ENCODE measurements around the gene PARP8.
A peak's percentile ranks its signal among the peaks of the same experiment; 100 is the strongest.

Gene PARP8

GRCh38 chr5:50725800-50726474 lies 59.5 kb downstream of the PARP8 start:
- no peaks in the 10 kb centered on the region for H3K9me2 ChIP-seq (ENCODE audit: low read depth, low read length)
- TF ChIP-seq EZH2 (IDR thresholded peaks at IDR 0.05; ENCODE audit: borderline replicate concordance, low read length) (no peak), CTCF (IDR thresholded peaks at IDR 0.05; ENCODE audit: low read length) (no peak)
- no peaks in the 10 kb centered on the region for H3K27me3 ChIP-seq (ENCODE audit: insufficient read depth, low read length)
- peaks cover 14% of the 10 kb centered on the region for H3K4me1 ChIP-seq (ENCODE audit: insufficient read depth, low read length, severe bottlenecking)
- H3K4me2 ChIP-seq (ENCODE audit: low read length): no peak overlapping the region
- H2AFZ ChIP-seq (ENCODE audit: low read length): no peak overlapping the region
- no peaks in the 10 kb centered on the region for H3F3A ChIP-seq (ENCODE audit: insufficient read depth, low read length)
- H3K27ac ChIP-seq (ENCODE audit: low read depth, low read length, poor library complexity, severe bottlenecking): no peak overlapping the region
- H3K4me3 ChIP-seq (ENCODE audit: low read depth, low read length, poor library complexity, severe bottlenecking): no peak overlapping the region
- no peaks in the 10 kb centered on the region for H4K20me1 ChIP-seq (ENCODE audit: insufficient read depth, low read length)
- H3K36me3 ChIP-seq (ENCODE audit: insufficient read depth, low read length): 0 out of 2 replicates have a peak, but pooled peaks cover 6% of the 10 kb centered on the region
- no peak overlapping the region for H3K9ac ChIP-seq (ENCODE audit: low read length)
- peaks cover 96% of the 10 kb centered on the region for H3K79me2 ChIP-seq (ENCODE audit: insufficient read depth, low read length)
- H3K9me3 ChIP-seq (ENCODE audit: low read length): 0 out of 2 replicates have a peak, but pooled peaks cover 3% of the 10 kb centered on the region

GRCh38 chr5:50726475-50727148 lies 60.2 kb downstream of the PARP8 start:
- H3K4me2 ChIP-seq (ENCODE audit: low read length): peak overlapping the region; percentile 8; the same call in 1 of the 2 replicates
- H3K79me2 ChIP-seq (ENCODE audit: insufficient read depth, low read length): peaks cover 96% of the 10 kb centered on the region
- H2AFZ ChIP-seq (ENCODE audit: low read length): no peak overlapping the region
- H3F3A ChIP-seq (ENCODE audit: insufficient read depth, low read length): no peaks in the 10 kb centered on the region
- no peak for TF ChIP-seq CTCF (IDR thresholded peaks at IDR 0.05; ENCODE audit: low read length)
- no peak for TF ChIP-seq EZH2 (IDR thresholded peaks at IDR 0.05; ENCODE audit: borderline replicate concordance, low read length)
- peaks cover 14% of the 10 kb centered on the region for H3K4me1 ChIP-seq (ENCODE audit: insufficient read depth, low read length, severe bottlenecking)
- no peaks in the 10 kb centered on the region for H3K9me2 ChIP-seq (ENCODE audit: low read depth, low read length)
- no peaks in the 10 kb centered on the region for H4K20me1 ChIP-seq (ENCODE audit: insufficient read depth, low read length)
- no peaks in the 10 kb centered on the region for H3K27me3 ChIP-seq (ENCODE audit: insufficient read depth, low read length)
- no peak overlapping the region for H3K4me3 ChIP-seq (ENCODE audit: low read depth, low read length, poor library complexity, severe bottlenecking)
- H3K9ac ChIP-seq (ENCODE audit: low read length): no peak overlapping the region
- H3K36me3 ChIP-seq (ENCODE audit: insufficient read depth, low read length): 0 out of 2 replicates have a peak, but pooled peaks cover 6% of the 10 kb centered on the region
- peaks cover 3% of the 10 kb centered on the region; the same call in 1 of the 2 replicates for H3K9me3 ChIP-seq (ENCODE audit: low read length)
- peak overlapping the region; percentile 9 for H3K27ac ChIP-seq (ENCODE audit: low read depth, low read length, poor library complexity, severe bottlenecking)

- Histone ChIP-seq H3F3A (ENCODE audit: insufficient read depth, low read length) (no peaks in the 10 kb centered on the region), H3K9me3 (ENCODE audit: low read length) (peaks cover 8% of the 10 kb centered on the region; the same call in 1 of the 2 replicates), H3K4me1 (ENCODE audit: insufficient read depth, low read length, severe bottlenecking) (peaks cover 14% of the 10 kb centered on the region), H3K36me3 (ENCODE audit: insufficient read depth, low read length) (0 out of 2 replicates have a peak, but pooled peaks cover 6% of the 10 kb centered on the region), H3K4me2 (ENCODE audit: low read length) (peak overlapping the region; percentile 8; the same call in 1 of the 2 replicates), H3K9ac (ENCODE audit: low read length) (no peak overlapping the region), H3K27me3 (ENCODE audit: insufficient read depth, low read length) (no peaks in the 10 kb centered on the region), H3K9me2 (ENCODE audit: low read depth, low read length) (no peaks in the 10 kb centered on the region), H3K4me3 (ENCODE audit: low read depth, low read length, poor library complexity, severe bottlenecking) (no peak overlapping the region), H3K79me2 (ENCODE audit: insufficient read depth, low read length) (peaks cover 96% of the 10 kb centered on the region), H3K27ac (ENCODE audit: low read depth, low read length, poor library complexity, severe bottlenecking) (peak overlapping the region; percentile 9), H2AFZ (ENCODE audit: low read length) (no peak overlapping the region), H4K20me1 (ENCODE audit: insufficient read depth, low read length) (no peaks in the 10 kb centered on the region)
- TF ChIP-seq CTCF (IDR thresholded peaks at IDR 0.05; ENCODE audit: low read length): no peak
- no peak for TF ChIP-seq EZH2 (IDR thresholded peaks at IDR 0.05; ENCODE audit: borderline replicate concordance, low read length)
These were observed 60.7 kb downstream of the PARP8 start for GRCh38 chr5:50727149-50727496.
